SK-N-SH treated with all-trans-retinoic acid at 6 μM for 48 hours (cell line): ENCODE results near the gene NECAB3.

Source experiments
- ATAC-seq: fragments of 200-7000 bp; cut with Tn5 transposase; 3 replicates; pipeline ENCODE4 v1.9.1; 2020; ENCODE audit warnings: mild to moderate bottlenecking, moderate library complexity
- ARNTL ChIP-seq: fragments of 450-650 bp; formaldehyde crosslinking; IDR thresholded peaks from 2 replicates; pipeline ENCODE4 v1.5.0; 2020; ENCODE audit warnings: low read depth, mild to moderate bottlenecking, moderate library complexity, borderline replicate concordance
- BACH2 ChIP-seq: fragments of 250-450 bp; sonication (Bioruptor Pico); IDR thresholded peaks from 2 replicates; pipeline ENCODE4 v1.9.0; 2021; ENCODE audit warnings: mild to moderate bottlenecking, borderline replicate concordance
- CREB5 ChIP-seq: fragments of 250-450 bp; sonication (Bioruptor Pico); IDR thresholded peaks from 2 replicates; pipeline ENCODE4 v1.5.1; 2020; ENCODE audit warnings: low read depth, mild to moderate bottlenecking, moderate library complexity
- CSRNP3 ChIP-seq: fragments of 250-450 bp; sonication (Bioruptor Pico); IDR thresholded peaks from 2 replicates; pipeline ENCODE4 v1.5.1; 2021; ENCODE audit warnings: mild to moderate bottlenecking, moderate library complexity
- ESRRG ChIP-seq: fragments of 250-450 bp; sonication (Bioruptor Pico); IDR thresholded peaks from 2 replicates; pipeline ENCODE4 v1.6.1; 2021; ENCODE audit warnings: mild to moderate bottlenecking
- GLIS3 ChIP-seq: fragments of 250-450 bp; sonication (Bioruptor Pico); IDR thresholded peaks from 2 replicates; pipeline ENCODE4 v1.5.0; 2020; ENCODE audit warnings: mild to moderate bottlenecking, moderate library complexity
- ISL1 ChIP-seq: fragments of 250-450 bp; sonication (Bioruptor Pico); IDR thresholded peaks from 2 replicates; pipeline ENCODE4 v2.1.2; 2022; ENCODE audit warnings: mild to moderate bottlenecking, moderate library complexity
- OSR1 ChIP-seq: fragments of 250-450 bp; sonication (Bioruptor Pico); IDR thresholded peaks from 2 replicates; pipeline ENCODE4 v1.8.0; 2022; ENCODE audit warnings: moderate library complexity, mild to moderate bottlenecking, inconsistent platforms
- PATZ1 ChIP-seq: fragments of 250-450 bp; sonication (Bioruptor Pico); IDR thresholded peaks from 2 replicates; pipeline ENCODE4 v1.8.0; 2020; ENCODE audit warnings: mild to moderate bottlenecking, moderate library complexity, borderline replicate concordance
- POU6F1 ChIP-seq: fragments of 250-450 bp; sonication (Bioruptor Pico); IDR thresholded peaks from 2 replicates; pipeline ENCODE4 v1.8.0; 2021; ENCODE audit warnings: low read depth, mild to moderate bottlenecking, moderate library complexity, borderline replicate concordance
- PPARA ChIP-seq: fragments of 250-450 bp; sonication (Bioruptor Pico); IDR thresholded peaks from 2 replicates; pipeline ENCODE4 v1.5.0; 2020; ENCODE audit warnings: mild to moderate bottlenecking, borderline replicate concordance
- RARB ChIP-seq: fragments of 250-450 bp; sonication (Bioruptor Pico); IDR thresholded peaks from 2 replicates; pipeline ENCODE4 v1.8.0; 2021; ENCODE audit warnings: mild to moderate bottlenecking, moderate library complexity
- TCF4 ChIP-seq: fragments of 250-450 bp; sonication (Bioruptor Pico); IDR thresholded peaks from 2 replicates; pipeline ENCODE4 v1.8.0; 2021; ENCODE audit warnings: mild to moderate bottlenecking, moderate library complexity, borderline replicate concordance
- TOX ChIP-seq: fragments of 250-450 bp; sonication (Bioruptor Pico); IDR thresholded peaks from 2 replicates; pipeline ENCODE4 v1.8.0; 2021; ENCODE audit warnings: mild to moderate bottlenecking, moderate library complexity, borderline replicate concordance
- TSHZ2 ChIP-seq: fragments of 250-450 bp; sonication (Bioruptor Pico); IDR thresholded peaks from 2 replicates; pipeline ENCODE4 v1.5.0; 2020; ENCODE audit warnings: mild to moderate bottlenecking, moderate library complexity
- ZC3H10 ChIP-seq: fragments of 250-450 bp; sonication (Bioruptor Pico); IDR thresholded peaks from 2 replicates; pipeline ENCODE4 v1.5.1; 2021; ENCODE audit warnings: mild to moderate bottlenecking, moderate library complexity
- ZFP3 ChIP-seq: fragments of 250-450 bp; sonication (Bioruptor Pico); IDR thresholded peaks from 2 replicates; pipeline ENCODE4 v1.5.0; 2020; ENCODE audit warnings: mild to moderate bottlenecking, moderate library complexity
- ZFP30 ChIP-seq: fragments of 450-650 bp; formaldehyde crosslinking; IDR thresholded peaks from 2 replicates; pipeline ENCODE4 v1.5.0; 2022; ENCODE audit warnings: mild to moderate bottlenecking, moderate library complexity
- ZNF565 ChIP-seq: fragments of 450-650 bp; formaldehyde crosslinking; conservative IDR thresholded peaks from 2 replicates; pipeline ENCODE4 v1.5.0; 2020; ENCODE audit warnings: low read depth, mild to moderate bottlenecking, moderate library complexity
- ZNF70 ChIP-seq: fragments of 450-650 bp; formaldehyde crosslinking; IDR thresholded peaks from 2 replicates; pipeline ENCODE4 v1.5.0; 2020; ENCODE audit warnings: mild to moderate bottlenecking, moderate library complexity
- ZNF8 ChIP-seq: fragments of 450-650 bp; formaldehyde crosslinking; IDR thresholded peaks from 2 replicates; pipeline ENCODE4 v1.5.0; 2020; ENCODE audit warnings: mild to moderate bottlenecking, moderate library complexity

The NECAB3 gene

GRCh38 chr20:33666293-33667244 lies 7.7 kb downstream of the NECAB3 start, which contains the start of gene ACTL10:
ACTL10 (plus strand) TSS chr20:33666943; CDS start chr20:33667498, 555 bp downstream.
- peak; percentile 61 for ATAC-seq
- TF ChIP-seq ZC3H10 (CRISPR knock-in tag) (no peak), PATZ1 (no peak), ZFP3 (no peak), ARNTL (CRISPR knock-in tag) (no peak), POU6F1 (CRISPR knock-in tag) (no peak), CSRNP3 (CRISPR knock-in tag) (no peak), TCF4 (CRISPR knock-in tag) (no peak), ESRRG (CRISPR knock-in tag) (no peak), ZNF70 (no peak), ZFP30 (CRISPR knock-in tag) (no peak), BACH2 (CRISPR knock-in tag) (no peak), PPARA (CRISPR knock-in tag) (no peak), RARB (no peak), ZNF565 (CRISPR knock-in tag) (no peak), OSR1 (CRISPR knock-in tag) (no peak), ZNF8 (CRISPR knock-in tag) (no peak), GLIS3 (no peak), TSHZ2 (CRISPR knock-in tag) (no peak), TOX (CRISPR knock-in tag) (no peak), CREB5 (no peak)
- TF ChIP-seq, all 23 proteins: peak for 0

GRCh38 chr20:33664762-33665144 lies 9.5 kb downstream of the NECAB3 start:
- TF ChIP-seq ZNF8 (CRISPR knock-in tag): no peak
- TF ChIP-seq ISL1 (CRISPR knock-in tag): no peak
- no peak for ATAC-seq
